Measurements from ENCODE around the gene CYB561A3. TPM values are rescaled to one million over a fixed set of nuclear protein-coding genes. Genes with fewer than 3 reads are reported as not detected.

Gene CYB561A3
- total RNA-seq, 1 donor from 2014 or later: 4.9 TPM

- DNase-seq (ENCODE audit: low spot score in 2 of 2): no peak
- FAIRE-seq: no peak
Observed at GRCh38 chr11:61347916-61348461, 13.7 kb downstream of the CYB561A3 start.

GRCh38 chr11:61345954-61346843, 15.5 kb downstream of the CYB561A3 start:
- FAIRE-seq: no peak

GRCh38 chr11:61345170-61345610, 16.5 kb downstream of the CYB561A3 start:
- DNase-seq (ENCODE audit: low spot score in 2 of 2) (no peak), FAIRE-seq (no peak)

More at GRCh38 chr11:61345954-61346843, 15.5 kb downstream of the CYB561A3 start:
- DNase-seq (ENCODE audit: low spot score in 2 of 2): no peak

- FAIRE-seq: no peak
- no peak for DNase-seq (ENCODE audit: low spot score in 2 of 2)
Observed at GRCh38 chr11:61343792-61344745, 17.6 kb downstream of the CYB561A3 start.

- no peak for DNase-seq (ENCODE audit: low spot score in 2 of 2)
- no peak for FAIRE-seq
Observed at GRCh38 chr11:61342207-61342803, 19.4 kb downstream of the CYB561A3 start.

- no peak for FAIRE-seq
Observed at GRCh38 chr11:61341706-61342105, 20.0 kb downstream of the CYB561A3 start.

GRCh38 chr11:61340979-61341378, 20.7 kb downstream of the CYB561A3 start:
- FAIRE-seq (no peak), DNase-seq (ENCODE audit: low spot score in 2 of 2) (no peak)

More at GRCh38 chr11:61341706-61342105, 20.0 kb downstream of the CYB561A3 start:
- DNase-seq (ENCODE audit: low spot score in 2 of 2): no peak

GRCh38 chr11:61339490-61339878, 22.2 kb downstream of the CYB561A3 start:
- DNase-seq (ENCODE audit: low spot score in 2 of 2): no peak
- no peak for FAIRE-seq

- FAIRE-seq (no peak), DNase-seq (ENCODE audit: low spot score in 2 of 2) (no peak)
Observed at GRCh38 chr11:61338783-61339489, 22.7 kb downstream of the CYB561A3 start.

GRCh38 chr11:61337706-61338470, 23.8 kb downstream of the CYB561A3 start:
- FAIRE-seq (no peak), DNase-seq (ENCODE audit: low spot score in 2 of 2) (no peak)

GRCh38 chr11:61336171-61336935, 25.3 kb downstream of the CYB561A3 start:
- DNase-seq (ENCODE audit: low spot score in 2 of 2) (peak; percentile 62 to 84), FAIRE-seq (no peak)

- no peak for FAIRE-seq
Observed at GRCh38 chr11:61335355-61335710, 26.3 kb downstream of the CYB561A3 start.

GRCh38 chr11:61334434-61335354, 27.0 kb downstream of the CYB561A3 start:
- no peak for DNase-seq (ENCODE audit: low spot score in 2 of 2)
- no peak for FAIRE-seq

More at GRCh38 chr11:61335355-61335710, 26.3 kb downstream of the CYB561A3 start:
- no peak for DNase-seq (ENCODE audit: low spot score in 2 of 2)

- DNase-seq (ENCODE audit: low spot score in 2 of 2) (no peak), FAIRE-seq (no peak)
Observed at GRCh38 chr11:61333550-61334433, 27.9 kb downstream of the CYB561A3 start.

GRCh38 chr11:61332797-61333549, 28.7 kb downstream of the CYB561A3 start, which contains the start of the genes DDB1 and TKFC:
TSS of gene DDB1 (minus strand) at chr11:61333105. CDS start at chr11:61332968, 137 bp downstream.
TSS of gene TKFC (plus strand) at chr11:61333228. CDS start at chr11:61334729, 1,501 bp downstream.
- DNase-seq (ENCODE audit: low spot score in 2 of 2) (peak; percentile 98), FAIRE-seq (no peak)
